ENCODE results near the gene ITGA11. TPM values are rescaled to one million over a fixed set of nuclear protein-coding genes. Genes with fewer than 3 reads are reported as not detected.

ITGA11 gene
- total RNA-seq, 1 experiment from 2014 or later: not detected

GRCh38 chr15:68284616-68285258 lies 147.2 kb downstream of the ITGA11 start:
- Histone ChIP-seq H3K4me1 (ENCODE audit: insufficient read depth, low read length) (peaks cover 19% of the 10 kb centered on the region), H3K9ac (ENCODE audit: low read length) (no peak overlapping the region), H3K79me2 (ENCODE audit: low read length) (peaks cover 100% of the 10 kb centered on the region), H3K27ac (ENCODE audit: low read length) (no peak overlapping the region), H3K9me2 (replicated peaks; ENCODE audit: low read length) (no peaks in the 10 kb centered on the region), H3K9me3 (ENCODE audit: low read length) (no peaks in the 10 kb centered on the region), H3F3A (ENCODE audit: low read length, unreplicated experiment) (no peaks in the 10 kb centered on the region), H2AFZ (ENCODE audit: low read length) (no peak overlapping the region), H3K36me3 (ENCODE audit: low read depth, low read length) (peaks cover 21% of the 10 kb centered on the region), H4K20me1 (ENCODE audit: low read length) (peaks cover 49% of the 10 kb centered on the region), H3K4me3 (ENCODE audit: low read length) (no peak overlapping the region), H3K27me3 (ENCODE audit: low read length) (no peaks in the 10 kb centered on the region), H3K4me2 (ENCODE audit: low read length) (no peak overlapping the region)
- intact Hi-C loops (cut with micrococcal nuclease): no loop called here
- POLR2A ChIA-PET (ENCODE audit: unreplicated experiment): no interaction called here
- ATAC-seq (no peak), DNase-seq (no peak)
- TF ChIP-seq EZH2 (IDR thresholded peaks at IDR 0.05; ENCODE audit: low read length, unreplicated experiment): no peak
- TF ChIP-seq, protein P1, sequence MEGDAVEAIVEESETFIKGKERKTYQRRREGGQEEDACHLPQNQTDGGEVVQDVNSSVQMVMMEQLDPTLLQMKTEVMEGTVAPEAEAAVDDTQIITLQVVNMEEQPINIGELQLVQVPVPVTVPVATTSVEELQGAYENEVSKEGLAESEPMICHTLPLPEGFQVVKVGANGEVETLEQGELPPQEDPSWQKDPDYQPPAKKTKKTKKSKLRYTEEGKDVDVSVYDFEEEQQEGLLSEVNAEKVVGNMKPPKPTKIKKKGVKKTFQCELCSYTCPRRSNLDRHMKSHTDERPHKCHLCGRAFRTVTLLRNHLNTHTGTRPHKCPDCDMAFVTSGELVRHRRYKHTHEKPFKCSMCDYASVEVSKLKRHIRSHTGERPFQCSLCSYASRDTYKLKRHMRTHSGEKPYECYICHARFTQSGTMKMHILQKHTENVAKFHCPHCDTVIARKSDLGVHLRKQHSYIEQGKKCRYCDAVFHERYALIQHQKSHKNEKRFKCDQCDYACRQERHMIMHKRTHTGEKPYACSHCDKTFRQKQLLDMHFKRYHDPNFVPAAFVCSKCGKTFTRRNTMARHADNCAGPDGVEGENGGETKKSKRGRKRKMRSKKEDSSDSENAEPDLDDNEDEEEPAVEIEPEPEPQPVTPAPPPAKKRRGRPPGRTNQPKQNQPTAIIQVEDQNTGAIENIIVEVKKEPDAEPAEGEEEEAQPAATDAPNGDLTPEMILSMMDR (conservative IDR thresholded peaks at IDR 0.05; ENCODE audit: low read depth, low read length): no peak
- no peak for TF ChIP-seq EZH2phosphoT487 (IDR thresholded peaks at IDR 0.05; ENCODE audit: borderline replicate concordance, low read length)
- CTCF ChIA-PET: no interaction called here
- no TSS peak for BruUV-seq (replicated peaks)

GRCh38 chr15:68283401-68283800 lies 148.6 kb downstream of the ITGA11 start:
- Histone ChIP-seq H3K27ac (ENCODE audit: low read length) (no peak overlapping the region), H3K27me3 (ENCODE audit: low read length) (no peaks in the 10 kb centered on the region), H3K4me3 (ENCODE audit: low read length) (no peak overlapping the region), H3K79me2 (ENCODE audit: low read length) (peaks cover 100% of the 10 kb centered on the region), H3F3A (ENCODE audit: low read length, unreplicated experiment) (no peaks in the 10 kb centered on the region), H2AFZ (ENCODE audit: low read length) (no peak overlapping the region), H4K20me1 (ENCODE audit: low read length) (peaks cover 56% of the 10 kb centered on the region), H3K9me2 (replicated peaks; ENCODE audit: low read length) (no peaks in the 10 kb centered on the region), H3K4me1 (ENCODE audit: insufficient read depth, low read length) (peaks cover 25% of the 10 kb centered on the region), H3K4me2 (ENCODE audit: low read length) (no peak overlapping the region), H3K9me3 (ENCODE audit: low read length) (no peaks in the 10 kb centered on the region), H3K9ac (ENCODE audit: low read length) (no peak overlapping the region), H3K36me3 (ENCODE audit: low read depth, low read length) (peaks cover 15% of the 10 kb centered on the region)
- BruUV-seq (replicated peaks): no TSS peak
- TF ChIP-seq, protein P1 (conservative IDR thresholded peaks at IDR 0.05; ENCODE audit: low read depth, low read length): no peak
- intact Hi-C loops (cut with micrococcal nuclease): no loop called here
- ChIA-PET CTCF (no interaction called here), POLR2A (ENCODE audit: unreplicated experiment) (no interaction called here)
- ATAC-seq: no peak
- no peak for DNase-seq

DNA sequence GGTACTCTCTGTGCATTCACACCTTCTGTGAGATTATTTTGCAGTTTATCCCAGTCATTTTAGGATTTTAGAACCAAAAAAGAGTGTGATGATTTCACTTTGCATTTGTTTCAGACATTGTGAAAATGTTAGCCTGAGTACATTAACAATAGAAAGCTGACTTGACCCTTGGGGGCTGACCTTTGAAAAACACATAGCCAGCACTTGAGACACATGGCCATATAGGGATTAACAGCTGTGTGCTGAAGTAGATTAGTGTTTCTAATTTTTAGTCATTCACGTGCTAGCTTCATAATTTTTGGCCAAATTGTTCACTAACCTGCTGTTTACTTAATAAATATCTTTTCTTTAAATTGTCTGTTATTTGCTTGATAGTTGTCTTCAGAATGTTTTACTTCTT lies 151.0 kb downstream of the ITGA11 start:
- Histone ChIP-seq H4K20me1 (ENCODE audit: low read length) (peaks cover 57% of the 10 kb centered on the region), H3K9me3 (ENCODE audit: low read length) (no peaks in the 10 kb centered on the region), H3K79me2 (ENCODE audit: low read length) (peaks cover 81% of the 10 kb centered on the region), H2AFZ (ENCODE audit: low read length) (no peak overlapping the region), H3K27ac (ENCODE audit: low read length) (no peak overlapping the region), H3K4me3 (ENCODE audit: low read length) (peak overlapping the region; percentile 89), H3K4me2 (ENCODE audit: low read length) (peak overlapping the region; percentile 99), H3K9ac (ENCODE audit: low read length) (no peak overlapping the region), H3F3A (ENCODE audit: low read length, unreplicated experiment) (no peaks in the 10 kb centered on the region), H3K27me3 (ENCODE audit: low read length) (no peaks in the 10 kb centered on the region), H3K9me2 (replicated peaks; ENCODE audit: low read length) (no peaks in the 10 kb centered on the region), H3K4me1 (ENCODE audit: insufficient read depth, low read length) (peaks cover 32% of the 10 kb centered on the region), H3K36me3 (ENCODE audit: low read depth, low read length) (peaks cover 15% of the 10 kb centered on the region)
- no TSS peak for BruUV-seq (replicated peaks)
- ATAC-seq (no peak), DNase-seq (no peak)
- TF ChIP-seq EZH2phosphoT487 (IDR thresholded peaks at IDR 0.05; ENCODE audit: borderline replicate concordance, low read length) (no peak), EZH2 (IDR thresholded peaks at IDR 0.05; ENCODE audit: low read length, unreplicated experiment) (no peak)
- POLR2A ChIA-PET (ENCODE audit: unreplicated experiment): no interaction called here
- CTCF ChIA-PET: no interaction called here
- intact Hi-C loops (cut with micrococcal nuclease): no loop called here

Measured in PC-3 (cell line).